GM10266 (cell line): ENCODE results near the gene IRF6.

Source experiments
- DNase-seq: peaks from one replicate; pipeline ENCODE4 v3.0.0; 2012; ENCODE audit errors: extremely low spot score
- TF ChIP-seq, protein P1 (sequence below): IDR thresholded peaks from 2 replicates; pipeline ENCODE4 v1.5.1; 2012; ENCODE audit warnings: mild to moderate bottlenecking, low read depth; ENCODE audit not compliant: control insufficient read depth, insufficient read depth; ENCODE audit errors: missing control alignments

IRF6 gene

DNA sequence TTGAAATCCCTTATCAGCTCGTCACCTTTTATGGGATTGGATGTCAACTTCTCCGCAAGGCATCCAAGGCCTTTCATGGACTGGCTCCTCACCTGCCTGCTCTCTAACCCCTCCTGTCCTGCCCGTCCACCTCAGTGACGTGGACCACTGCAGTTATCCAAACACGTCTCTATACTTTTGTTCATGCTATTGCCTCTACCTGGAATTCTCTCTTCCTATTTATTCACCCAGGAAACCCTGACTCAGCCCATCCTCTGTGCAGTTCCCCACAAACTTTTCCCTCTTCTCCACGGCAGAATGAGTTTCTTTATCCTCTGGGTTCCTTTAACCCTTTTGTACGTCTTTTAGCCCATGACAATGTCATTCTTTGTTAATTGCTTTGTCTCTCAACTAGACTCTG lies 16.8 kb upstream of the IRF6 start:
- TF ChIP-seq, protein P1, sequence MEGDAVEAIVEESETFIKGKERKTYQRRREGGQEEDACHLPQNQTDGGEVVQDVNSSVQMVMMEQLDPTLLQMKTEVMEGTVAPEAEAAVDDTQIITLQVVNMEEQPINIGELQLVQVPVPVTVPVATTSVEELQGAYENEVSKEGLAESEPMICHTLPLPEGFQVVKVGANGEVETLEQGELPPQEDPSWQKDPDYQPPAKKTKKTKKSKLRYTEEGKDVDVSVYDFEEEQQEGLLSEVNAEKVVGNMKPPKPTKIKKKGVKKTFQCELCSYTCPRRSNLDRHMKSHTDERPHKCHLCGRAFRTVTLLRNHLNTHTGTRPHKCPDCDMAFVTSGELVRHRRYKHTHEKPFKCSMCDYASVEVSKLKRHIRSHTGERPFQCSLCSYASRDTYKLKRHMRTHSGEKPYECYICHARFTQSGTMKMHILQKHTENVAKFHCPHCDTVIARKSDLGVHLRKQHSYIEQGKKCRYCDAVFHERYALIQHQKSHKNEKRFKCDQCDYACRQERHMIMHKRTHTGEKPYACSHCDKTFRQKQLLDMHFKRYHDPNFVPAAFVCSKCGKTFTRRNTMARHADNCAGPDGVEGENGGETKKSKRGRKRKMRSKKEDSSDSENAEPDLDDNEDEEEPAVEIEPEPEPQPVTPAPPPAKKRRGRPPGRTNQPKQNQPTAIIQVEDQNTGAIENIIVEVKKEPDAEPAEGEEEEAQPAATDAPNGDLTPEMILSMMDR: no peak

DNA sequence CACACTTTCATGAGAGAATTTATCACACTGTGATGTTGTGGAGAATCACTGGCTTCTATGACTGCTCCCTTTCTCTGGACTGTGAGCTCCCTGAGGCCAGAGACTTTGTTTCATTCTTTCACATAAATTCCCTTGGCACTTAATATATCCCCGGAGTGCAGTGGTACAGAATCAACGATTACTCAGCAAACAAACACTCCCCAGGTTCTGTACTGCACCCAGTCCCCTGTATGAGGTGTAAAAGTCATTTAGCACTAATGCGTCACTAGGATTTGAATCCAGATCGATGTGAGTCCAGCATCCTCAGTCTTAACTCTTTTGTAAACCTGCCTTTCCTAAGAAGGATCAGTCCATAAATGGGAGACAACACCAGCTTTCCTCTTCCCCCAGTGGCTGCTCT lies 15.0 kb upstream of the IRF6 start:
- TF ChIP-seq, protein P1: no peak
- no peak for DNase-seq

More for the DNA sequence above, 16.8 kb upstream of the IRF6 start:
- no peak for DNase-seq

DNA sequence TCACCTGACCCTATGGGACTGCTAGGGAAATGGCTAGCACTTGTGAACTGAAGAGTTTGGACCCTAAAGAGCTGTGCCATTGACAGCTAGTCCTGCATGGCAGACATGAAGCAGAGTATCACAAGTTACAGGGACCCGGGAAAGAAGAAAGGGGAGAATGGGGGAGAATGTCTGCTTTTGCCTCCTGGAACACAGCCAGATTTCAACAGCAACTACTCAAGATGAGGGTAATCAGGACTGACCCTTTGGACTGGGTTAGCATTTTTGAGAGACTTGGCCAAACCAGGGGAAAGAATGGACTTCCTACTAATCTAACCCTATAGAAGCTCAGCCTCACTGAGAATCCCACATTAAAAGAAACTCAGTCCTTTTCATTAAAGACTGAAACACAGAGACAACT lies 13.1 kb upstream of the IRF6 start:
- DNase-seq: no peak
- TF ChIP-seq, protein P1: no peak

DNA sequence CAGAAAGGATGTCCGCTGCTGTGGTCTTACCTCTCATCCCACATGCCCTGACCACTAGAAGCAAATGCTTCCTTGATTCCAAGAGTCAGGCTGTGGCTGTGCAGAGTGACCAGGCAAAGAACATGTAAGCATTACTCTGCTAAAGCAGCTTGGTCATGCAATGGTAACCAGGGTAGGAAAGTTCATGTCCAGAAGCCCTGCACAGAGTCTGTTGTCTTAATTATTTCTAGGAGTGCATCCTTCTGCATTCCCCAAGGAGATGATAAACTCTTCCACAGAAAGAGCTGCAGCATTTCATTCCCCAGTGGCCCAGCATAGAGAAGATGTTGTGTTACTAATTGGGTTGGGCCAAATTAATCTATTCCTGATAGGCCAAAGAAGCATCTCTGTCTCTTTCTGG lies 11.7 kb upstream of the IRF6 start:
- DNase-seq: no peak
- TF ChIP-seq, protein P1: no peak

DNA sequence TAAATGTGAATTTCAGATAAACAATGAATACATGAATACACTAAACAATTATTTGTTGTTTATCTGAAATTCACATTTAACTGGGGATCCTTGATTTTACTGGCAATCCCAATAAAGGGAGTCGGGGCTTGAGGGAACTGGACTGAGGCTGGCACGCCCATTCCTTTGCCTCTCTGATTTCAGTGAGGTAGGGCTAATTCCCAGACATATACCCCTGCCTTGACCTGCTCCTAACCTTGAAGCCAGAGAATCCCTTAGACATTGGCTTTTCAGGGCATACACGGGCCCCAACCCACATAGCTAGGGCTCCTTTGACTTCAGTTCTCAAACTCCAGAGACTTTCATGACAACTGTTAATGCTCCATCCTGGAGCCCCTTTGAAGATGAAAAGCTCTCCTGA lies 11.0 kb upstream of the IRF6 start:
- no peak for DNase-seq
- TF ChIP-seq, protein P1: no peak

DNA sequence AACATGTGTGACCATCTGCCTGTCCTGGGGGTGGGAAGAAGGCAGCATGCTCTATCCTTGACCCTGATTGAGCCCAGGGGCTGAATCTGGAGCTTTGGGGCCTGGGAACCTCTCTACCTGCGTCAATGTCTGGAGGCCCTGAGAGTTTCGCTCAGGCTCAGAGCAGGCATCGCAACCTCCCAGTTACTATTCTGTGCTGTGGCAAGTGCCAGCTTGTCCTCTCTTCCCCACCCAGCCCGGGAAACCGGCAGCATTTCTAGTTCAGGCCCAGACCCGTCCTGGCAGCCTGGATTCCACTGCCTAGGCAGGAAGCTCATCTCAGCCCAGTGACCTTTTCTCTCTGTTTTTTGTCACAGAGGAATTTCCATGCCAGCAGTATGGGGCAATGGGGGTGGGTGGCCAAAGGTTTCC lies 10.0 kb upstream of the IRF6 start:
- TF ChIP-seq, protein P1: no peak
- no peak for DNase-seq

DNA sequence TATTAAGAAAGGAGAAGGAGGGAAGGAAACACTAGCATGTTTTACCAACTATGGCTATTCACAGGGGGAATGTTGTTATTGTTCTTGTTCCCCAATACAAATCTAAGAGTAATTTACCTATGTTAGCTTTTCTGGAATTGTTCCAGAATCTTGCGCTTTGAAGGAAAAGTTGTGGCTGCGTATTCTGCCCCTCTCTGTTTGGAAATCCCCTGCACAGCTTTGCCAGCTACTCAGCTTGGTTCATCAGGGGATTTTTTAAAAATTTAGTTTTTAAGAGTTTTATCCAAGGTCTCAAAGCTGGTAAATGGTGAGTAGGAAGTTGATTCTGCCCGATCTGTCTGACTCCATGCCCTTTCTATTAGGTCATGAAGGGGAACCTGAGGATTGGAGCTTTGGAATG lies 9.5 kb upstream of the IRF6 start:
- no peak for DNase-seq
- TF ChIP-seq, protein P1: no peak
